Fibroblast of lung (primary cell): ENCODE data around the gene IRF7. TPM values are rescaled to one million over a fixed set of nuclear protein-coding genes. Genes with fewer than 3 reads are reported as not detected.

Experiments
- DNase-seq, 2 donors: peaks; one replicate each; pipeline versions ENCODE4 v3.0.0 to v3.0.0-alpha.2; 2010; ENCODE audit warnings: low read depth in 2 of 2
- H2AFZ ChIP-seq: 2 replicates; pipeline ENCODE4 v1.5.1; 2012; ENCODE audit warnings: low read length, control low read depth, inconsistent platforms
- H3K27ac ChIP-seq: 2 replicates; pipeline ENCODE4 v1.5.1; 2011; ENCODE audit warnings: low read length, control low read depth; ENCODE audit not compliant: insufficient read depth
- H3K27me3 ChIP-seq: 2 replicates; pipeline ENCODE4 v1.5.1; 2011; ENCODE audit warnings: mild to moderate bottlenecking, low read length; ENCODE audit not compliant: control insufficient read depth, insufficient read depth
- H3K36me3 ChIP-seq: 2 replicates; pipeline ENCODE4 v1.5.1; 2011; ENCODE audit warnings: low read length; ENCODE audit not compliant: control insufficient read depth, insufficient read depth
- H3K4me1 ChIP-seq: 2 replicates; pipeline ENCODE4 v1.5.1; 2011; ENCODE audit warnings: low read length; ENCODE audit not compliant: control insufficient read depth, insufficient read depth; ENCODE audit errors: extremely low read depth
- H3K4me2 ChIP-seq: 2 replicates; pipeline ENCODE4 v1.5.1; 2011; ENCODE audit warnings: low read length, control low read depth; ENCODE audit not compliant: insufficient read depth; ENCODE audit errors: extremely low read depth
- H3K4me3 ChIP-seq, 4 experiments: fragments of 200-600 bp in 1 of 4; sonication (generic) in 1 of 4; replicated peaks in 1 of 4; 2 replicates each; pipeline ENCODE4 v1.5.1; 2011 to 2016; ENCODE audit warnings: low read length in 4 of 4, low read depth in 3 of 4, mild to moderate bottlenecking in 3 of 4, control low read depth in 2 of 4, inconsistent platforms in 1 of 4, mixed read lengths in 1 of 4; ENCODE audit not compliant: insufficient read depth in 1 of 4; ENCODE audit errors: control extremely low read depth in 1 of 4
- H3K79me2 ChIP-seq: 2 replicates; pipeline ENCODE4 v1.5.1; 2012; ENCODE audit warnings: mild to moderate bottlenecking, low read length, inconsistent platforms; ENCODE audit not compliant: control insufficient read depth, insufficient read depth
- H3K9ac ChIP-seq: 2 replicates; pipeline ENCODE4 v1.5.1; 2011; ENCODE audit warnings: mild to moderate bottlenecking, low read length, control low read depth; ENCODE audit not compliant: insufficient read depth
- H3K9me3 ChIP-seq: 2 replicates; pipeline ENCODE4 v1.5.1; 2012; ENCODE audit warnings: low read depth, low read length; ENCODE audit not compliant: control insufficient read depth, insufficient read depth
- H4K20me1 ChIP-seq: 2 replicates; pipeline ENCODE4 v1.5.1; 2011; ENCODE audit warnings: low read length; ENCODE audit not compliant: control insufficient read depth, insufficient read depth; ENCODE audit errors: extremely low read depth
- CTCF ChIP-seq, 2 donors: IDR thresholded peaks in 1 of 2; conservative IDR thresholded peaks in 1 of 2; 1 replicate in 1 of 2; 2 replicates in 1 of 2; pipeline ENCODE4 v1.5.1; 2011 to 2012; ENCODE audit warnings: low read length in 2 of 2, control low read depth in 1 of 2, inconsistent platforms in 1 of 2, low read depth in 1 of 2, mild to moderate bottlenecking in 1 of 2
- EZH2 ChIP-seq: IDR thresholded peaks from 2 replicates; pipeline ENCODE4 v1.5.1; 2012; ENCODE audit warnings: low read length, control low read depth, mild to moderate bottlenecking; ENCODE audit errors: missing control alignments
- polyA plus RNA-seq, 2 donors: library from polyadenylated mRNA; depleted of rRNA in 1 of 2; stranded (reverse) in 1 of 2; unstranded in 1 of 2; fragments of >200 nt; gene quantifications; 2 replicates each; pipeline ENCODE4 v1.2.1, GENCODE V29; 2011 to 2012; ENCODE audit warnings: missing spikeins in 1 of 2
- total RNA-seq: library from RNA; depleted of rRNA; stranded (reverse); fragments of >200 nt; gene quantifications from 2 replicates; pipeline ENCODE4 v1.2.1, GENCODE V29; 2014

IRF7 gene
- total and polyA plus RNA-seq, 2 donors (not counting 1 experiment from before 2014, with no cell fraction given), result 1.6 to 9.1 TPM

DNA sequence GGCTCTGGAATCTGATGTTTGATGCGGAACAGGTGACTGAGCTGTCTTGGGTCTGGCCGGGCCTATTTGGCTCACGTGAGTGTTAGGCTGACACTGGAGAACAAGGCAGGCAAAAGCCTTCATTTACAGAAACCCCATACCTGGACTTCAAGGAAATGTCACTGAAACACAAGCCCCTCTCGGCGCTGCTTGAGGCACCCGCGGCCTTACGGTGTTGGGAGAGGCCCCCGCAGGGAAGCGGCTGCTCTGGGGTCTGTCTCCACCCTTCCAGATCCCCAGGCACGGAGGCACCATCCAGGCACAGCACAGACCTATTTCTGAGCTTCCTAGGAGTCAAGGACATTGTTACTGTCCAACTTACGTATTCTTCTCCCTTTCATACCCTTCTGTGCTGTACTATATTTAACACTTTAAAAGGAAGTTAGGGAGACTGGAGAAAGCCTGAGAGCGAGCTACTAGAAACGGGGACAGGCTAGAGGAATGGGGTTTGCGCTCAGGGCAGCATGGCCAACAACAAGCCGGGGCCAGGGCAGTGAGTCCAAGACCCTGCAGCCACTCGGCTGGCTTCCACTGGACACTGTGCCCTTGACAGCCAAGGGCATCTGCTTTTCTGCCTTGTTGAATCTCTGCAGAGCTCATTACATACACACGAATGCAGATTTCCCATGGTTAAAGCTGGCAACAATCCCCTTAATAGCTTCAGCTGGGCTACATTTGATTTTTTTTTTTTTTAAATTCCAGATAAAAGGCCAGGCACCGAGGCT lies 45.1 kb upstream of the IRF7 start:
- TF ChIP-seq EZH2 (no peak), CTCF (conservative IDR thresholded peaks at IDR 0.05 in 1 of 2, IDR thresholded peaks at IDR 0.05 in 1 of 2; ENCODE audit: low read depth in 1 of 2, low read length in 2 of 2) (no peak)
- Histone ChIP-seq H2AFZ (no peak overlapping the region), H3K27me3 (no peaks in the 10 kb centered on the region)

DNA sequence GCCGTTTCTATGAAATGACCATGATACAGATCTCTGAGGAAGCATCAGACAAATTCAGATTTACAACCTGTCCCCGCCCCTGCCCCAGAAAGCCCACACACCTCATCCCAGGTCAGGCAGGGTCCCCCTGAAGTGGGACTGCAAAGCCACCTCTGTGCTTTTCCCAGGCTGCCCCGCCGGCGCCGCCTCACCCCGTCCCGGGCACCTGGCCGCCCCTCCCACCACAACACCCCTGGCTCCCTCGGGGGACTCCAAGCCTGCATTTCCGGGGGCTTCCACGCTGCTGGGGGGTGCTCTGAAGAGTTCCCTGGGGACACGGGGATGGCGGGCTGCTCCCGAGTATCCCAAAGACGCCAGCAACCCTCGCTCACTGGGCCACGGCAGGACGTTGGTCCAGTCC lies 44.5 kb upstream of the IRF7 start:
- TF ChIP-seq EZH2, result no peak
- no peaks in the 10 kb centered on the region for H3K27me3 ChIP-seq
- H3K4me3 ChIP-seq, result no peak overlapping the region
- no peaks in the 10 kb centered on the region for H4K20me1 ChIP-seq
- H3K79me2 ChIP-seq, result peaks cover 3% of the 10 kb centered on the region
- H3K4me1 ChIP-seq, result no peaks in the 10 kb centered on the region
- H3K9ac ChIP-seq, result no peak overlapping the region
- H3K36me3 ChIP-seq, result peaks cover 6% of the 10 kb centered on the region
- H2AFZ ChIP-seq, result no peak overlapping the region
- DNase-seq, result no peak
- no peak overlapping the region for H3K27ac ChIP-seq
- no peaks in the 10 kb centered on the region for H3K9me3 ChIP-seq
- H3K4me2 ChIP-seq, result no peak overlapping the region

More for the DNA sequence above, 45.1 kb upstream of the IRF7 start:
- no peaks in the 10 kb centered on the region for H3K9me3 ChIP-seq
- peaks cover 6% of the 10 kb centered on the region for H3K36me3 ChIP-seq
- H3K4me3 ChIP-seq, result no peak overlapping the region
- DNase-seq, result no peak
- H3K4me1 ChIP-seq, result no peaks in the 10 kb centered on the region
- no peaks in the 10 kb centered on the region for H4K20me1 ChIP-seq
- peaks cover 3% of the 10 kb centered on the region for H3K79me2 ChIP-seq
- no peak overlapping the region for H3K4me2 ChIP-seq
- no peak overlapping the region for H3K27ac ChIP-seq
- H3K9ac ChIP-seq, result no peak overlapping the region

DNA sequence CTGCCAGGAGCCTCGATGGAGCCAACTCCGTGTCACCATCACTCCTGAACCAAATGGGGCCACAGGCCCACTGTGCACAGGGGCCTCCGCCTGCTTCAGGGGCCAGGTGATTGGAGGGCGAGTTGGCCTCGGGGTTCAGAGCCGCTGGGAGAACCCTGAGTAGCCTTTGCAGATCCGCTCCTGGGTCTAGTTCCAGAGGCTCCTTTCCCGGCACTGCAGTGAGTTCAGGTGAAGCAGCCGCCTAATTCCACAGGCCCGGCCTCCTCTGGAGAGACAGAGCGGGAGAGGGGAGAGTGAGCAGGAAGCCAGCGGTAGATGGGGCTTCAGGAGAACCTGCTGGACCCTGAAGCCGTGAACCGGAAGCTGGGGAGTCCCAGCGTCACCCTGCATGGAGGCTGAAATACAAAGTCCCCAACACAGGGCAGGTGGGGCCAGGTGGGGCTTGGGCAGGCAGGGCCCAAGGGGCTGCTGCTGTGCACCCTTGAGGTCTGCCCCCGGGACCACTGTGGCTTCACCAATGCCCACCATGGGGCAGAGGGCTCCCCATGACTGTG lies 43.9 kb upstream of the IRF7 start:
- Histone ChIP-seq H3K4me3 (no peak overlapping the region), H3K9ac (no peak overlapping the region), H3K36me3 (peaks cover 6% of the 10 kb centered on the region), H2AFZ (no peak overlapping the region), H3K79me2 (peaks cover 3% of the 10 kb centered on the region), H4K20me1 (no peaks in the 10 kb centered on the region), H3K27ac (no peak overlapping the region), H3K4me1 (no peaks in the 10 kb centered on the region), H3K4me2 (no peak overlapping the region), H3K27me3 (no peaks in the 10 kb centered on the region), H3K9me3 (no peaks in the 10 kb centered on the region)
- DNase-seq, result no peak
- TF ChIP-seq EZH2, result no peak
- TF ChIP-seq CTCF (conservative IDR thresholded peaks at IDR 0.05 in 1 of 2, IDR thresholded peaks at IDR 0.05 in 1 of 2; ENCODE audit: low read depth in 1 of 2, low read length in 2 of 2), result no peak
